Astrocyte (in vitro differentiated cells and primary cell): Measurements from ENCODE around the gene MYL6B.

Source experiments
- CTCF ChIP-seq: IDR thresholded peaks from 2 replicates; pipeline ENCODE4 v1.5.1; 2011; ENCODE audit warnings: low read depth, mild to moderate bottlenecking, inconsistent platforms, low read length, moderate library complexity; ENCODE audit not compliant: insufficient read depth
- EZH2 ChIP-seq: IDR thresholded peaks from 2 replicates; pipeline ENCODE4 v1.6.1; 2012; ENCODE audit warnings: mild to moderate bottlenecking, low read length, inconsistent platforms; ENCODE audit not compliant: insufficient read depth

- TF ChIP-seq CTCF = no peak
- TF ChIP-seq EZH2 = no peak
These were observed 7.2 kb upstream of the MYL6B start for GRCh38 chr12:56145217-56145616.
